OCI-LY3 (cell line): ENCODE data around the gene GRAMD4.

Experiments used
- EZH2phosphoT487 ChIP-seq: fragments of 200-600 bp; shearing (Covaris generic); IDR thresholded peaks from 2 replicates; pipeline ENCODE4 v1.6.1; 2018; ENCODE audit warnings: antibody characterized with exemption, mixed run types, low read depth
- TF ChIP-seq, protein P1 (sequence below): fragments of 200-600, 300-600 bp; sonication (generic); IDR thresholded peaks from 2 replicates; pipeline ENCODE4 v1.5.1; 2014; ENCODE audit warnings: antibody characterized with exemption, low read length, low read depth

DNA sequence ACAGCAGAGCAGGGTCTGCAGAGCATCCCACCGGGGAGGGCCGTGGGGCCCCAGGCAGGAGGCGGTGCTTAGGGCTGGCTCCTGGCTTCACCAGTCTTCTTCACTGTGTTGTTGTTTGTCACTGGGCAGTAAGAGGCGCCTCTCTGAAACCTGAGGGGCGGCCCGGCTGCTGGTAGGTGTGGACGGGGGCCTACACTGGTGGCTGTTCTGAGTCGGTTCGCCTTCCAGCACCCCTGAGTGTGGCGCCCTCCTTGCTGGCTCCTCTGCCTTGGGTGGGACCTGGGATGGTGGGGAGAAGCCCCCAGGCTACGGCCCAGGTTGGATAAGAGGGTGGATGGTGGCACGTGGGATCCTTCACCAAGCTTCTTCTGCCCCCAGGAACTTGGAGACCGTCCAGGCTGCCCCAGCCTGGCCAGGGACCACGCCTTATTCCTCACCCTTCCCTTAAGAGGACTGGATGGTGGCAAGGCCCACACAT is 10.4 kb upstream of the GRAMD4 start:
- TF ChIP-seq, protein P1, sequence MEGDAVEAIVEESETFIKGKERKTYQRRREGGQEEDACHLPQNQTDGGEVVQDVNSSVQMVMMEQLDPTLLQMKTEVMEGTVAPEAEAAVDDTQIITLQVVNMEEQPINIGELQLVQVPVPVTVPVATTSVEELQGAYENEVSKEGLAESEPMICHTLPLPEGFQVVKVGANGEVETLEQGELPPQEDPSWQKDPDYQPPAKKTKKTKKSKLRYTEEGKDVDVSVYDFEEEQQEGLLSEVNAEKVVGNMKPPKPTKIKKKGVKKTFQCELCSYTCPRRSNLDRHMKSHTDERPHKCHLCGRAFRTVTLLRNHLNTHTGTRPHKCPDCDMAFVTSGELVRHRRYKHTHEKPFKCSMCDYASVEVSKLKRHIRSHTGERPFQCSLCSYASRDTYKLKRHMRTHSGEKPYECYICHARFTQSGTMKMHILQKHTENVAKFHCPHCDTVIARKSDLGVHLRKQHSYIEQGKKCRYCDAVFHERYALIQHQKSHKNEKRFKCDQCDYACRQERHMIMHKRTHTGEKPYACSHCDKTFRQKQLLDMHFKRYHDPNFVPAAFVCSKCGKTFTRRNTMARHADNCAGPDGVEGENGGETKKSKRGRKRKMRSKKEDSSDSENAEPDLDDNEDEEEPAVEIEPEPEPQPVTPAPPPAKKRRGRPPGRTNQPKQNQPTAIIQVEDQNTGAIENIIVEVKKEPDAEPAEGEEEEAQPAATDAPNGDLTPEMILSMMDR, result no peak
- TF ChIP-seq EZH2phosphoT487, result no peak
